Nephron (organoid): ENCODE measurements around the gene PDZD2.
A peak's percentile ranks its signal among the peaks of the same experiment; 100 is the strongest.

Experiments used
- H3K27ac Mint-ChIP-seq, 3 experiments: 2 replicates each; pipeline ENCODE4 v1.8.0; 2020; ENCODE audit warnings: mixed read lengths in 3 of 3, mild to moderate bottlenecking in 2 of 3, moderate library complexity in 1 of 3
- H3K27me3 Mint-ChIP-seq: 2 replicates; pipeline ENCODE4 v1.8.0; 2021; ENCODE audit warnings: low read depth, mild to moderate bottlenecking, moderate library complexity, mixed read lengths
- H3K36me3 Mint-ChIP-seq: 2 replicates; pipeline ENCODE4 v1.8.0; 2020; ENCODE audit warnings: low read depth, mixed read lengths
- H3K4me1 Mint-ChIP-seq: 2 replicates; pipeline ENCODE4 v1.8.0; 2020; ENCODE audit warnings: mixed read lengths
- H3K4me3 Mint-ChIP-seq, 3 experiments: 2 replicates each; pipeline ENCODE4 v1.8.0; 2020; ENCODE audit warnings: mild to moderate bottlenecking in 3 of 3, mixed read lengths in 3 of 3, moderate library complexity in 2 of 3
- H3K9me3 Mint-ChIP-seq: 2 replicates; pipeline ENCODE4 v1.8.0; 2020; ENCODE audit warnings: mixed read lengths
- CTCF ChIP-seq, 3 experiments: fragments of 200-600 bp; sonication (generic); IDR thresholded peaks; one replicate each; pipeline ENCODE4 v1.5.0; 2021; ENCODE audit warnings: antibody characterized with exemption in 3 of 3; ENCODE audit not compliant: unreplicated experiment in 3 of 3

Gene PDZD2

GRCh38 chr5:32098890-32099310 lies 460.0 kb downstream of the PDZD2 start:
- Mint-ChIP-seq H3K27me3 (no peaks in the 10 kb centered on the region), H3K36me3 (peaks cover 47% of the 10 kb centered on the region), H3K27ac (peak overlapping the region; percentile 50 to 91 (median 52)), H3K4me1 (peaks cover 28% of the 10 kb centered on the region), H3K9me3 (no peaks in the 10 kb centered on the region), H3K4me3 (no peak overlapping the region)
- no peak for TF ChIP-seq CTCF (IDR thresholded peaks at IDR 0.05; ENCODE audit: unreplicated experiment in 3 of 3)

DNA sequence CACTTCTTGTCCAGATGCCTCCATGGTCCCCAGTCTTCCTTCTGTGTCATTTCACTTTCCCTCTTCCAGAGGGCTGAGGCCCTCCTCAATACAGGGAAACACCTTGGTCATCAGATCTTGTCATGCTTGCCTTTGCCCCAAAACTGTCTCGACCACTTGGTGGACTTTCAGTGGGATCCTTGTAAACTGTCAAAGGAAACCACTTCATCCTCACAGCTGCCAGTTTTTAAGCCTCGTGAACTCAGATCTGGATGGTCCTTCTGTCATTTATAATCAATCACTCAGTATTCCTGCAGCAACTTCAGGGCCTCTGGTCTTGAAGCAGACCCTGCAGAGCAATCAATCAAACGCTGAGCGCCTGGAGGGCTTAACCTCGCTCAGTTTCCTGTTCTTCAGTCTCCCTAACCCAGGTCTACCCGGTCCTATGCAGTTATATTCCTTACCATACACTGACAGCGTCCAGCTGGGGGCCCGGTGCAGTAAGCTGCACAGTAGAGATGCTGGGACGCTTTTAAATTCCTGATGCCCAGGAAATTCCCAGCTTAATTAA lies 460.6 kb downstream of the PDZD2 start:
- Mint-ChIP-seq H3K9me3 (no peaks in the 10 kb centered on the region), H3K36me3 (peaks cover 48% of the 10 kb centered on the region), H3K27me3 (no peaks in the 10 kb centered on the region), H3K4me3 (no peak overlapping the region), H3K27ac (peak overlapping the region; percentile 50 to 91 (median 52)), H3K4me1 (peaks cover 28% of the 10 kb centered on the region)
- no peak for TF ChIP-seq CTCF (IDR thresholded peaks at IDR 0.05; ENCODE audit: unreplicated experiment in 3 of 3)

GRCh38 chr5:32100230-32100629 lies 461.3 kb downstream of the PDZD2 start:
- Mint-ChIP-seq H3K27ac (peak overlapping the region in 1 of 3 experiments; percentile 91), H3K9me3 (no peaks in the 10 kb centered on the region), H3K36me3 (peaks cover 50% of the 10 kb centered on the region), H3K27me3 (no peaks in the 10 kb centered on the region), H3K4me3 (no peak overlapping the region), H3K4me1 (peaks cover 27% of the 10 kb centered on the region)
- TF ChIP-seq CTCF (IDR thresholded peaks at IDR 0.05; ENCODE audit: unreplicated experiment in 3 of 3), result no peak

DNA sequence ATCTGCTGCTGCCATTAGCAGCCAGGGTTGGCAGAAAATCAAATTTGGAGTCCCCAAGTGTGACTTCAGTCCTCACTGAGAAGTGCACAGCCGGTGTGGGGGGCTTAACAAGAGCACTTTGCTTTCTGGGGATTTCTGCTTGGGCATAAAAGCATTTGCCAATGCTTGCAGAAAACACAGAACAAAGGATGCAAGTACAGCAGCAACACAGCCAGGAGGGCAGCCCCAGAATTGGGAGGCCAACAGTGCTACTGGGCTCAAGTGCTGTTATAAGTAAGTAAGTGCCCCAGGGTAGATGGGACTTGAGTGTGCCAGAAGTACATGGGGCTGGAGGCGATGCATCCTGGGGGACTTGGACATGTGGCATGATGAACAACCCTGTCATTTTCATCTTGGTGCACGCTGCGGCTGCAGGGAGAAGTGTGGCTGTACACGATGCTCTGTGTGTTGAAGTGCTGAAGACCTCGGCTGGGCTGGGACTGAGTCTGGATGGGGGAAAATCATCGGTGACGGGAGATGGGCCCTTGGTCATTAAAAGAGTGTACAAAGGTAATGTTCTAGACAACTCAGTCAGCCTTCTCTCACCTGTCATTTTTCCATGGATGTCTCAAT lies 461.9 kb downstream of the PDZD2 start:
- H3K9me3 Mint-ChIP-seq, result no peaks in the 10 kb centered on the region
- no peak overlapping the region for H3K27ac Mint-ChIP-seq
- no peak overlapping the region for H3K4me3 Mint-ChIP-seq
- no peak for TF ChIP-seq CTCF (IDR thresholded peaks at IDR 0.05; ENCODE audit: unreplicated experiment in 3 of 3)
- peaks cover 24% of the 10 kb centered on the region for H3K4me1 Mint-ChIP-seq
- peaks cover 53% of the 10 kb centered on the region for H3K36me3 Mint-ChIP-seq
- H3K27me3 Mint-ChIP-seq, result no peaks in the 10 kb centered on the region

- Mint-ChIP-seq H3K27me3 (no peaks in the 10 kb centered on the region), H3K4me3 (no peak overlapping the region), H3K27ac (no peak overlapping the region), H3K4me1 (peaks cover 20% of the 10 kb centered on the region), H3K9me3 (no peaks in the 10 kb centered on the region), H3K36me3 (peaks cover 62% of the 10 kb centered on the region)
- TF ChIP-seq CTCF (IDR thresholded peaks at IDR 0.05; ENCODE audit: unreplicated experiment in 3 of 3), result no peak
Measured at GRCh38 chr5:32102254-32102986, 463.5 kb downstream of the PDZD2 start.
